GM20000 (cell line): ENCODE data around the gene UCHL3.
A peak's percentile ranks its signal among the peaks of the same experiment; 100 is the strongest.

Experiments
- DNase-seq: peaks from one replicate; pipeline ENCODE4 v3.0.0; 2012; ENCODE audit warnings: low spot score
- CTCF ChIP-seq: IDR thresholded peaks from 2 replicates; pipeline ENCODE4 v1.5.1; 2012; ENCODE audit warnings: mild to moderate bottlenecking, control low read depth; ENCODE audit errors: extremely low read depth, missing control alignments

Gene UCHL3

GRCh38 chr13:75512253-75512652 lies 37.3 kb upstream of the UCHL3 start:
- no peak for TF ChIP-seq CTCF
- DNase-seq, result peak; percentile 81

GRCh38 chr13:75513271-75513670 lies 36.3 kb upstream of the UCHL3 start:
- DNase-seq, result no peak
- TF ChIP-seq CTCF, result no peak

- TF ChIP-seq CTCF, result no peak
- no peak for DNase-seq
These were observed 35.3 kb upstream of the UCHL3 start for GRCh38 chr13:75514080-75514995.

- no peak for DNase-seq
These were observed 31.0 kb upstream of the UCHL3 start for GRCh38 chr13:75518439-75519088.

GRCh38 chr13:75521956-75522355 lies 27.6 kb upstream of the UCHL3 start:
- no peak for DNase-seq
- TF ChIP-seq CTCF, result no peak

More at GRCh38 chr13:75518439-75519088, 31.0 kb upstream of the UCHL3 start:
- no peak for TF ChIP-seq CTCF

- no peak for TF ChIP-seq CTCF
- no peak for DNase-seq
These were observed 19.0 kb upstream of the UCHL3 start for GRCh38 chr13:75530549-75530961.

- DNase-seq, result no peak
- TF ChIP-seq CTCF, result no peak
These were observed 15.7 kb upstream of the UCHL3 start for GRCh38 chr13:75533861-75534260.
